ENCODE results near the gene DNM1. TPM values are rescaled to one million over a fixed set of nuclear protein-coding genes. Genes with fewer than 3 reads are reported as not detected.

DNM1 gene
- polyA plus RNA-seq, 3 donors: 0.05 to 4.9 (median 0.56) TPM

- Histone ChIP-seq H3K79me2 (ENCODE audit: insufficient read depth, low read length) (no peaks in the 10 kb centered on the region), H3K9ac (ENCODE audit: insufficient read depth, low read length, poor library complexity, severe bottlenecking) (no peak overlapping the region), H3K4me2 (replicated peaks; ENCODE audit: extremely low read depth, low read length, poor library complexity, severe bottlenecking) (no peak overlapping the region), H3K36me3 (replicated peaks in 1 of 2; ENCODE audit: control insufficient read depth in 1 of 2, insufficient read depth in 2 of 2, low read length in 2 of 2) (peaks cover 53 to 82% of the 10 kb centered on the region in 2 donors), H4K20me1 (ENCODE audit: insufficient read depth, low read length) (no peaks in the 10 kb centered on the region), H3K4me1 (ENCODE audit: control insufficient read depth in 1 of 2, insufficient read depth in 2 of 2, low read length in 2 of 2) (no peaks in the 10 kb centered on the region), H3K27me3 (ENCODE audit: control insufficient read depth in 2 of 2, insufficient read depth in 2 of 2, low read length in 2 of 2) (no peaks in the 10 kb centered on the region), H3K4me3 (replicated peaks in 1 of 3; ENCODE audit: low read depth in 2 of 3, low read length in 3 of 3) (no peak overlapping the region), H2AFZ (ENCODE audit: insufficient read depth, low read depth, low read length, poor library complexity, severe bottlenecking) (no peak overlapping the region), H3K9me3 (replicated peaks in 1 of 2; ENCODE audit: control insufficient read depth in 1 of 2, insufficient read depth in 1 of 2, low read length in 2 of 2) (no peaks in the 10 kb centered on the region), H3K27ac (ENCODE audit: low read depth in 1 of 2, low read length in 2 of 2) (no peak overlapping the region)
- Mint-ChIP-seq H3K4me3 (no peak overlapping the region), H3K27ac (peak overlapping the region in 1 of 7 donors; percentile 26), H3K9me3 (no peaks in the 10 kb centered on the region), H3K36me3 (peaks cover 74 to 83% of the 10 kb centered on the region in 2 donors), H3K27me3 (ENCODE audit: low read depth in 3 of 3) (no peaks in the 10 kb centered on the region), H3K4me1 (no peaks in the 10 kb centered on the region)
- intact Hi-C loops (cut with micrococcal nuclease): no loop called here
- TF ChIP-seq CTCF (IDR thresholded peaks at IDR 0.05): no peak
- no peak for DNase-seq
- 98% methylated on average over 9 of the region's 10 CpGs for WGBS (ENCODE audit: insufficient coverage)
These were observed 62.2 kb downstream of the DNM1 start for GRCh38 chr9:128265348-128265847.

GRCh38 chr9:128266868-128267590 is 63.9 kb downstream of the DNM1 start:
- peak overlapping the region in 1 of 7 donors; percentile 31 for H3K27ac Mint-ChIP-seq
- H3K9me3 Mint-ChIP-seq: no peaks in the 10 kb centered on the region
- peaks cover 69 to 83% of the 10 kb centered on the region in 2 donors for H3K36me3 Mint-ChIP-seq
- H3K27me3 Mint-ChIP-seq (ENCODE audit: low read depth in 3 of 3): no peaks in the 10 kb centered on the region
- TF ChIP-seq CTCF (IDR thresholded peaks at IDR 0.05): no peak
- H3K36me3 ChIP-seq (replicated peaks in 1 of 2; ENCODE audit: control insufficient read depth in 1 of 2, insufficient read depth in 2 of 2, low read length in 2 of 2): peaks cover 49 to 82% of the 10 kb centered on the region in 2 donors
- no peak overlapping the region for H3K4me3 ChIP-seq (replicated peaks in 1 of 3; ENCODE audit: low read depth in 2 of 3, low read length in 3 of 3)
- no peak for DNase-seq
- no peaks in the 10 kb centered on the region for H3K79me2 ChIP-seq (ENCODE audit: insufficient read depth, low read length)
- no peaks in the 10 kb centered on the region for H3K4me1 Mint-ChIP-seq
- no peaks in the 10 kb centered on the region for H3K4me1 ChIP-seq (ENCODE audit: control insufficient read depth in 1 of 2, insufficient read depth in 2 of 2, low read length in 2 of 2)
- no peak overlapping the region for H3K4me2 ChIP-seq (replicated peaks; ENCODE audit: extremely low read depth, low read length, poor library complexity, severe bottlenecking)
- no peaks in the 10 kb centered on the region for H4K20me1 ChIP-seq (ENCODE audit: insufficient read depth, low read length)
- no peaks in the 10 kb centered on the region for H3K27me3 ChIP-seq (ENCODE audit: control insufficient read depth in 2 of 2, insufficient read depth in 2 of 2, low read length in 2 of 2)
- H3K27ac ChIP-seq (ENCODE audit: low read depth in 1 of 2, low read length in 2 of 2): no peak overlapping the region
- intact Hi-C loops (cut with micrococcal nuclease): no loop called here
- no peak overlapping the region for H3K4me3 Mint-ChIP-seq
- no peak overlapping the region for H2AFZ ChIP-seq (ENCODE audit: insufficient read depth, low read depth, low read length, poor library complexity, severe bottlenecking)
- WGBS (ENCODE audit: insufficient coverage): 94% methylated on average over 12 of the region's 15 CpGs
- no peak overlapping the region for H3K9ac ChIP-seq (ENCODE audit: insufficient read depth, low read length, poor library complexity, severe bottlenecking)
- H3K9me3 ChIP-seq (replicated peaks in 1 of 2; ENCODE audit: control insufficient read depth in 1 of 2, insufficient read depth in 1 of 2, low read length in 2 of 2): no peaks in the 10 kb centered on the region
